Psoas muscle (tissue), 8 donors: ENCODE results near the gene CISD3. TPM values are rescaled to one million over a fixed set of nuclear protein-coding genes. Genes with fewer than 3 reads are reported as not detected.
"Not testable (repeated sequence)": the region's sequence is repeated elsewhere in the genome, so short reads cannot be mapped to it uniquely, and the experiment has no call there.

ENCODE experiments used
- ATAC-seq, 4 donors: fragments of 200-7000 bp; cut with Tn5 transposase; one replicate each; pipeline ENCODE4 v1.9.1; 2020; ENCODE audit warnings: moderate library complexity in 3 of 4, mild to moderate bottlenecking in 2 of 4
- DNase-seq, 2 donors: peaks; one replicate each; pipeline ENCODE4 v3.0.0-alpha.2; 2020
- H3K27ac ChIP-seq: fragments of 200-600 bp; one replicate; pipeline ENCODE4 v1.8.0; 2022
- H3K27me3 ChIP-seq, 3 donors: fragments of 200-600 bp in 1 of 3; one replicate each; pipeline versions ENCODE4 v1.6.1 to v1.8.0; 2013 to 2022; ENCODE audit warnings: low read length in 2 of 3, mild to moderate bottlenecking in 2 of 3, moderate library complexity in 1 of 3; ENCODE audit not compliant: insufficient read depth in 3 of 3
- H3K36me3 ChIP-seq, 2 donors: fragments of 200-600 bp in 1 of 2; one replicate each; pipeline versions ENCODE4 v1.6.1 to v1.8.0; 2013 to 2022; ENCODE audit warnings: low read depth in 1 of 2, mild to moderate bottlenecking in 1 of 2, moderate library complexity in 1 of 2; ENCODE audit not compliant: insufficient read depth in 1 of 2
- H3K4me1 ChIP-seq: fragments of 200-600 bp; one replicate; pipeline ENCODE4 v1.8.0; 2022
- H3K4me3 ChIP-seq: fragments of 200-600 bp; one replicate; pipeline ENCODE4 v1.8.0; 2022; ENCODE audit warnings: mild to moderate bottlenecking
- H3K9me3 ChIP-seq: fragments of 200-600 bp; one replicate; pipeline ENCODE4 v1.8.0; 2022
- WGBS, 3 donors: extraction: QIAGEN DNeasy Blood & Tissue Kit; methylation state at CpG; one replicate each; pipeline versions ENCODE4 v1.1.6 to v1.1.7; 2013; 5-methylcytosine and 5-hydroxymethylcytosine counted together
- intact Hi-C, 2 donors: fragments of 100-400 bp; cut with DNase I; formaldehyde crosslinking; loops; one replicate each; pipeline versions ENCODE4 v1.11.0 to v1.14.2; 2022
- polyA plus RNA-seq, 3 donors: library from polyadenylated mRNA; stranded (reverse); fragments of 200-250 nt; gene quantifications; one replicate each; pipeline ENCODE4 v1.2.3, GENCODE V29; 2013
- total RNA-seq, 4 donors: library from RNA; stranded (reverse); fragmentation: NEBNext Ultra II Directional in 2 of 4; extraction: Animal tissue kit (Norgen Biotek cat#: 25700) in 2 of 4; gene quantifications; one replicate each; pipeline versions ENCODE4 v1.2.1 to v1.2.4, GENCODE V29; 2021 to 2023
- TF ChIP-seq, protein P1 (sequence below): fragments of 200-600 bp; IDR thresholded peaks from one replicate; pipeline ENCODE4 v1.8.0; 2022; ENCODE audit warnings: antibody characterized with exemption
- donor health status: healthy with polysubstance abuse.
- donor health status: DM: no; HTN: no; CAD: no; lungs with moderate emphysema.
- donor health status: Bipolar disorder and iron deficiency.
- donor health status: healthy.
- donor health status: DM: yes; HTN: yes; CAD: no.
- donor health status: DM: no; HTN: no; CAD: no.
- donor health status: DM: no; HTN: no; CAD: no.
- donor health status: DM: yes; HTN: yes; CAD: no.

CISD3 gene
- total and polyA plus RNA-seq, 7 donors, result 29.9 to 83.6 (median 41.5) TPM

DNA sequence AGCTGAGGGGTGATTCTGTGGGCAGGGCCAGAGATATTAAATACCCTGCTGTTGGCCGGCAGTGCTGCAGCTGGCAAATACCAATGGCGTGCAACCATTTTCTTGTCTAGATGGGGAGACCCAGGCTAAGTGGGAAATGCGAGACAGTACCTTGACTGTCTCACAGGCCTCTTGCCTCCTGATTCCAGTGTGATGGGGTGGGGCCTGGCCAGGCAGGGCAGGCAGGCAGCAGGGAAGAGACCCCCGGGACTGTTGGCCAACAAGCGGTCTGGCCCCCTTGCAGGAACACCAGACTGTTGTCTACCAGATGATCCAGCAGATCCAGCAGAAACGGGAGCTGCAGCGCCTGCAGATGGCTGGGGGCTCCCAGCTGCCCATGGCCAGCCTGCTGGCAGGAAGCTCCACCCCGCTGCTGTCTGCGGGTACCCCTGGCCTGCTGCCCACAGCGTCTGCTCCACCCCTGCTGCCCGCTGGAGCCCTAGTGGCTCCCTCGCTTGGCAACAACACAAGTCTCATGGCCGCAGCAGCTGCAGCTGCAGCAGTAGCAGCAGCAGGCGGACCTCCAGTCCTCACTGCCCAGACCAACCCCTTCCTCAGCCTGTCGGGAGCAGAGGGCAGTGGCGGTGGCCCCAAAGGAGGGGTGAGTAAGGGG, 5.7 kb upstream of the CISD3 start:
- H3K27ac ChIP-seq, result no peak overlapping the region
- intact Hi-C loops, result no loop called here

DNA sequence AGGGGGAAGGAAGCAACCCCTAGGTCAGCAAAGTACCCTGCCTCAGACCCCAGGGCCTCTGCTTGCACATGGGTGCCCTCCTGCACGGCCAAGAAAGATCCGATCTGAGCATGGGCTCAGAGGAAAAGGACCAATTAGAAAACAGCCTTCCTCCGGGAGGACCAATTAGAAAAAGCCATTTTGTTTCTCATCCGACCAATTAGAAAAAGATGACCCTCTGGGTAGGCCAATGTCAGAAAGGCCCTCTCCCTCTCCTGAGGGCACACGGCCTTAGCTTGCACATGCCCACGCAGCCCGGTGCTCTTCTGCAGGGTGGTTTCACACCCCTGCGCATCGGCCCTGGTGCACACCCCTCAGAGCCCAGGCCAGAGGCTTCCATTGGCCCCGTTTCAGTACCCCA, 5.1 kb upstream of the CISD3 start:
- Histone ChIP-seq H3K9me3 (no peaks in the 10 kb centered on the region), H3K4me3 (no peak overlapping the region), H3K36me3 (peaks cover 7 to 50% of the 10 kb centered on the region in 2 donors), H3K27me3 (no peaks in the 10 kb centered on the region), H3K4me1 (peaks cover 5% of the 10 kb centered on the region), H3K27ac (no peak overlapping the region)
- intact Hi-C loops, result no loop called here
- TF ChIP-seq, protein P1, sequence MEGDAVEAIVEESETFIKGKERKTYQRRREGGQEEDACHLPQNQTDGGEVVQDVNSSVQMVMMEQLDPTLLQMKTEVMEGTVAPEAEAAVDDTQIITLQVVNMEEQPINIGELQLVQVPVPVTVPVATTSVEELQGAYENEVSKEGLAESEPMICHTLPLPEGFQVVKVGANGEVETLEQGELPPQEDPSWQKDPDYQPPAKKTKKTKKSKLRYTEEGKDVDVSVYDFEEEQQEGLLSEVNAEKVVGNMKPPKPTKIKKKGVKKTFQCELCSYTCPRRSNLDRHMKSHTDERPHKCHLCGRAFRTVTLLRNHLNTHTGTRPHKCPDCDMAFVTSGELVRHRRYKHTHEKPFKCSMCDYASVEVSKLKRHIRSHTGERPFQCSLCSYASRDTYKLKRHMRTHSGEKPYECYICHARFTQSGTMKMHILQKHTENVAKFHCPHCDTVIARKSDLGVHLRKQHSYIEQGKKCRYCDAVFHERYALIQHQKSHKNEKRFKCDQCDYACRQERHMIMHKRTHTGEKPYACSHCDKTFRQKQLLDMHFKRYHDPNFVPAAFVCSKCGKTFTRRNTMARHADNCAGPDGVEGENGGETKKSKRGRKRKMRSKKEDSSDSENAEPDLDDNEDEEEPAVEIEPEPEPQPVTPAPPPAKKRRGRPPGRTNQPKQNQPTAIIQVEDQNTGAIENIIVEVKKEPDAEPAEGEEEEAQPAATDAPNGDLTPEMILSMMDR, result no peak
- ATAC-seq (peak in 1 of 4 donors; percentile 3), DNase-seq (no peak)
- WGBS, 3 donors, result 64 to 68% (median 68%) methylated on average over 10 of the region's 10 CpGs

More for the DNA sequence above, 5.7 kb upstream of the CISD3 start:
- TF ChIP-seq, protein P1, result no peak
- ATAC-seq, result peak in 1 of 4 donors; percentile 1
- Histone ChIP-seq H3K9me3 (no peaks in the 10 kb centered on the region), H3K4me3 (no peak overlapping the region), H3K4me1 (peaks cover 3% of the 10 kb centered on the region), H3K27me3 (no peaks in the 10 kb centered on the region), H3K36me3 (peaks cover 7 to 56% of the 10 kb centered on the region in 2 donors)
- 40 to 54% (median 46%) methylated on average over 15 to 16 of the region's 16 CpGs for WGBS, 3 donors
- DNase-seq, result peak; percentile 50 to 79

GRCh38 chr17:38726145-38726544, 4.0 kb upstream of the CISD3 start:
- H3K27ac ChIP-seq, intact Hi-C loops, H3K27me3 ChIP-seq, H3K4me3 ChIP-seq, DNase-seq, ATAC-seq, H3K9me3 ChIP-seq: not testable (repeated sequence)
- 66 to 91% (median 70%) methylated on average over 4 to 8 of the region's 8 CpGs for WGBS, 3 donors
- peaks cover 4 to 39% of the 10 kb centered on the region in 2 donors for H3K36me3 ChIP-seq
- H3K4me1 ChIP-seq, result peaks cover 12% of the 10 kb centered on the region

DNA sequence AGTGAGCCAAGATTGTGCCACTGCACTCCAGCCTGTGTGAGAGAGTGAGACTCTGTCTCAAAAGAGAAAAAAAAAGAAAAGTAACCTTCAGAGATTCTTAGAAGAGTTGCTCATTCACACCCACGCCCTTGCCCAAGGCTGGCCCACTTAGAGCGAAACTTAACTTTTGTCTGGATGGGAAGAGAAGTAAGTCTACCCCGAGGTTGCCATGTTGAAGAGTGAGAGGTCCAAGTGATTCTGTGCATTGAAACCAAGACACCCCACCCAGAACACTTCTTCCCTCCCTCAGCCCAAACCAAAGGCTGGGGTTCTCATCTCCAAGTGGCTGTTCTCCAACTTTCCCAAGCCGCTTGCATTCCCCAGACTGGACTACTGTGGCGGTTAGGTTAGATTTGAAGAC, 2.4 kb upstream of the CISD3 start:
- ATAC-seq (no peak), DNase-seq (no peak)
- WGBS, 3 donors, result 83 to 96% (median 88%) methylated on average over 5 of the region's 5 CpGs

DNA sequence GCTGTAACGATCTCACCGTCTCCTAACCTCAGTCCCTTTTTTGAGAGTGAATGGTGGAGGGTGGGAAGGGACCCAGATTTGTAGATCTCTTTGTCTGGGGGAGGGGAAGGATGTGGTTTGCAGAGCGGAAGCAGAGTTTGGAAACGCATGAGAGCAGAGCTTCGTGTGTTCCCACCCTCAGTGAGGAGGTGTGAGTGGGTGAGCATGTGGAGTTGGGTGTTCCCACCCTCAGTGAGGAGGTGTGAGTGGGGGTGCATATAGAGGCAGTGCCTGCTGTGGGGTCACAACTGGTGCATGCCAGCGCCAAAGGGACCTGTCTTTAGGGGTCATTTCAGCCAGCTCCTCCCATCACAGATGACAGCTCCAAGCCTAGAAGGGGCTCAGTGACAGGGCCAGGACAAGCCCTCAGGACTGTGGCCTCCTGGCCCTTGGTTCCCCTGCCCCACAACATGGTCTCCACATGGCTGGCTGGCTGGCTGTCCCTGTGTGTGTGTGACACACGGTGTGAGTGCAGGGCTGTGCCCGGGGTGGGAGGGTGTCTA, 1.8 kb upstream of the CISD3 start:
- WGBS, 3 donors, result 62 to 72% (median 68%) methylated on average over 8 of the region's 8 CpGs
- intact Hi-C loops, result loop anchor here in 1 of 2 donors (2.0 kb wide), 1 partner anchor 18 kb away; no protein-coding TSS in a partner anchor
- Histone ChIP-seq H3K9me3 (no peaks in the 10 kb centered on the region), H3K27me3 (no peaks in the 10 kb centered on the region), H3K4me3 (no peak overlapping the region), H3K36me3 (peaks cover 0 to 37% of the 10 kb centered on the region in 2 donors), H3K4me1 (peaks cover 20% of the 10 kb centered on the region), H3K27ac (peak overlapping the region; percentile 23)
- no peak for ATAC-seq
- DNase-seq, result no peak
- TF ChIP-seq, protein P1, result no peak

More for the DNA sequence above, 2.4 kb upstream of the CISD3 start:
- Histone ChIP-seq H3K4me1 (peaks cover 20% of the 10 kb centered on the region), H3K9me3 (no peaks in the 10 kb centered on the region), H3K27me3 (no peaks in the 10 kb centered on the region), H3K4me3 (no peak overlapping the region), H3K27ac (peak overlapping the region; percentile 23), H3K36me3 (peaks cover 0 to 39% of the 10 kb centered on the region in 2 donors)
- TF ChIP-seq, protein P1, result no peak
- intact Hi-C loops, result loop anchor here in 1 of 2 donors (2.0 kb wide), 1 partner anchor 17 kb away; no protein-coding TSS in a partner anchor
